ENCODE results near the gene JPH3.

- no peak for TF ChIP-seq CTCF (IDR thresholded peaks at IDR 0.05)
- no peak for TF ChIP-seq POLR2A (IDR thresholded peaks at IDR 0.05)
Measured at GRCh38 chr16:87628940-87629339, 26.6 kb downstream of the JPH3 start.
